HG03342 (cell line): ENCODE data around the gene ABCG1.

ENCODE experiments used
- ATAC-seq: cut with Tn5 transposase; IDR thresholded peaks from one replicate; pipeline ENCODE4 v1.9.1; 2021; ENCODE audit warnings: mild to moderate bottlenecking, moderate library complexity; ENCODE audit not compliant: unreplicated experiment

Gene ABCG1

DNA sequence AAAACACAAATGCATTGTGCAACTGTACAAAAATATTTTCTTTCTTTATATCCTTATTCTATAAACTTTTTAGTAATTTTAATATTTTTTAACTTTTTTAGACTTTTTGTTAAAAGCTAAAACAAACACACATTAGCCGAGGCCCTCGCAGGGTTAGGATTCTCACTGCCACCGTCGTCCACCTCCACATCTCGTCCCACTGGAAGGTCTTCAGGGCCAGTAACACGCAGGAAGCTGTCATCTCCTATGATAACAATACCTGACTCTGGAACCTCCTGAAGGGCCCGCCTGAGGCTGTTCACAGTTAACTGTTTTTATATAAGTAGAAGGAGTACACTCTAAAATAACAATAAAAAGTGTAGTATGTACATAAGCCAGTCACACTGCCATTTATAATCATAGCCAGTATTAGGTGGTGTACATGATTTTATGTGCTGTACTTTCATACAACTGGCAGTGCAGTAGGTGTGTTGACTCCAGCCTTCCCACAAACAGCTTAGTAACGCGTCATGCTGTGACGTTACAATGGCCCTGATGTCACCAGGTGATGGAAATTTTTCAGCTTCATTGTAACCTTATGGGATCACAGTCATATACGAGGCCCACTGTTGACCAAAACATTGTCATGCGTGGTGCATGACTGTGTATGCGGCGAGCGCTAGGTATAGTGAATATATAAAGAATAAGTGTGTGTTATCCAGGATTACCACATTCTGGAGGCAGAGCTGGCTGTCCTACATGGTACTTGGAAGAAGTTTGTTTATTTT, 123.0 kb downstream of the ABCG1 start:
- no peak for ATAC-seq

DNA sequence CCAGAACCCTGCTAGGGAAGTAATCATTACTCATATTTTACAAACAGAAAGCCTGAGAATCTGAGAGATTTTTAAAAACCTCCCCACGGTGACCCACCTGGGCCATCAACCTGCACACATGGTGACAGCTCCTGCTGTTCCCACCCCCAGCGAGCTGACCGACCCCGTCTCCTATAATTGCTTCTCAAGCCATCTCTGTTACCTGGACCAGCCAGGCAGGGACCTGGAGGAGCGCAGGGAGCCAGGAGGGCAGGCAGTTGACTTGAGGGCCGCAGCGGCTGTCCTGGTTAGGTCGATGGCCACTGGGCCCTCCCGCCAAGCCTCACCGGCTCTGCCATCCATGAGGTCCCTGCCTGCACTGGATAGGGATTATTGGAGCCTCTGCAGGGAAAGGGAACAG, 124.2 kb downstream of the ABCG1 start:
- ATAC-seq = no peak

DNA sequence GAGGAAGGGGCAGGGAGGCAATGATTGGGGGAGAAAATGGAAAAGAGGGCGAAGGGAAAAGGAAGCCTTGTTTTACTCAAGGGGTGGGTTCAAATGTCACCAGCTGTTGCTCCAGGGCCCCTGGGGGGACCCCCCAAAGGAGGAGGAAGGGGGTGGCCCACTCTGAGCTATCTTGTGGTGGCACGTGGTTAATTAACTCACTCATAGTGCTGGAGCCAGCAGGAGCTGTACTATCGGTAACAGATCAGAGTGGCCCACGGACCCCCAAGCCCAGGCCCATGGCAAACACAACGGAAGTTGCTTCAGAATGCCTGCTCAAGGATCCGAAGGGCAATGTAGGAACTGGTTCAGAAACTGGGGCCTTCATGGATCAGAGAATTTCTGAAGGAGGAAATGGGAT, 124.6 kb downstream of the ABCG1 start:
- no peak for ATAC-seq

DNA sequence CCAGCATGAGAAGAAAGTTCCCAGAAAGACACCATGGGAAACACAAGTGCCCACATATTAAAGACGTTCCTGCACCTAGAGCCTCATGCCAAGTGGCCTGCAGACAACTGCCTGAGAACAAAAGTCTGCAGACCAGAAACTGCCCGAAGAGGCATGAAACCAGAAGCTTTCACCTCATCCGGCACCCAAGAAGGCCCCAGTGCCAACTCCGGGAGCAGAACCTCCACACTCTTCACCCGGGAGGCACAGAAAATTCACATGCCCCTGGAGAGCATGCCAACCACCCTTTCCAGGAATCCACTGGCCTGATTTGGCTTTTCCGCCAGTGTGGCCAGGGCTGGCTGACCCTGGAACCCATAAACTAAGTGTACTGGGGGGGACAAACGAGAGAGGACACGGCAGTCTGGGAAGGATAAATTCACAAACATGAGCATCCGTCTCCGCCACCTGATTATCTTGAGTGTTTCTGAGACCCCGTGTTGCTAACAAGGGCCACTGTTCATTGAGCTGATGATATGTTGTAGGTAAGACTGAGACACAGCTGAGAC, 125.1 kb downstream of the ABCG1 start:
- no peak for ATAC-seq

DNA sequence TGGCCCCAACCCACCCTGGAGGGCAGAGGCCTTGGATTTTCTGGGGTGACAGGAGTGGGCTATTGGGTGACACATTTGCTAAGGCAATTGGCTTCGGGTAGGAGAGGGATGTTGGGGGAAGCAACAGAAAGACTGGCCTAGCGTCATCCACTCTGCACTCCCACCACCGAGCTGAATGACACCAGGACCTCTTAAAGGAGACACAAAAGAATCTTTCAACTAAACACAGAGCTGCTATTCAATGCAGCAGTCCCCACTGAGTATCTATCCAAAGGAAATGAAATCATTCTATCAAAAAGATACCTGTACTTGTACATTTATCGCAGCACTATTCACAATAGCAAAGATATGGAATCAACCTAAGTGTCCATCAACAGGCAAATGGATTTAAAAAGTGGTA, 125.7 kb downstream of the ABCG1 start:
- no peak for ATAC-seq

DNA sequence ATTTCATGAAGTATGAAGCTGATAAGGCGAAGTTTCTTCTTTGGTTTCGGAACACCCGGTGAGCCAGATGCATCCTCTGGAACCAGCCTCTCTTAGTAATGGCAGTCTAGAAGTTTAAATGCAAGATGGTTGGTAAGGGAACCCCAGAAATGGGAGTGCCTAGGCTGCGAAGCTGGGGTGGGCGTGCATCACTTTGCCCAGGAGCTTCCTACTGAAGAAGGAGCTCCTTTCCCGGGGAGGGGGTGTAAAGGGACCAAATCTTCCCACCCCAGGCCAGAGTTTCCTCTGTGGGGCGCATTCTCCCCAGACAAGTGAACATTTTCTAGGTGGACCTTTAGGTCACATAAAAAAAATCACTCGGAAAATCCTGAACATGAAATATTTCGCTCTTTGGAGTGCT, 127.5 kb downstream of the ABCG1 start:
- no peak for ATAC-seq
